AG20443 (cell line): Measurements from ENCODE around the gene WRAP73.
A peak's percentile ranks its signal among the peaks of the same experiment; 100 is the strongest.

Experiments
- DNase-seq: peaks from one replicate; pipeline ENCODE4 v3.0.0; 2012; ENCODE audit warnings: low spot score, mixed read lengths

WRAP73 gene

DNA sequence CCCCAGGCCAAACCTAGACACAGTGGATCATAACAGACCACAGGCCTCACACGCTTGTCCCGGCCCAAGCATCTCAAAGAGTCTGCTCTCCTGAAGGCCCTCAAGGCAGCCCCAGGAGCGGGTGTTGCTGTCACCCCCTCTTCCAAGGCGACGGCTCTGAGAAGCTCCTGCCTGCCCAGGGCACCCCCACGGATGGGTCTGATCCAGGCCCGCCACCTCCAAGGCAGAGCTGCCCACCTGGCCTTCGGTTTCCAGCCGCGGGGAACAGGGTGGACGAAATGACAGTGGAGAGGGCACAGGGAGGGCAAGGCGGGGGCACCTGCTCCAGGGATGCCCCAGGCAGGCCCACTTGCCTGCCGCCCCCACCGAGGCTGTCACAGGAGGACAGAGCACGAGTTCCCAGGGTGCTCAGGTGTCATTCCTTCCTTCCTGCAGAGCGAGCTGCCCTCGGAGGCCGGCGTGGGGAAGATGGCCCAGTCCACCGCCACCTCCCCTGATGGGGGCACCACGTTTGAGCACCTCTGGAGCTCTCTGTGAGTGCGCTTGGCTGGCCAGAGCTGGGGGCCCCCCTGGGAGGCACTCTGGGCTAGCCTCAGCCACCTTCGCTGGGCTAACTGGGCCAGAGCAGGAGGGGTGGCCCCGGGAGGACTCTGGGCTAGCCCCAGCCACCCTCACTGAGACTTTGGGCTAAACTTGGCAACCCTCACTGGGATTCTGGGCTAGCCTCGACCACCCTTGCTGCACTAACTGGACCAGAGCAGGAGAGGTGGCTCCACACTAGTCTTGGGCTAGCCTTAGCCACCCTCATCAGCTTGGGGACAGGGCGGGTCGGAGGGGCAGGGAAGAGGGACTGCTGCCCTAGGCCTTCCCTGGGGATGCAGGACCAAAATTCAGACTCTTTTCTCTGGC lies 32.2 kb upstream of the WRAP73 start:
- no peak for DNase-seq

DNA sequence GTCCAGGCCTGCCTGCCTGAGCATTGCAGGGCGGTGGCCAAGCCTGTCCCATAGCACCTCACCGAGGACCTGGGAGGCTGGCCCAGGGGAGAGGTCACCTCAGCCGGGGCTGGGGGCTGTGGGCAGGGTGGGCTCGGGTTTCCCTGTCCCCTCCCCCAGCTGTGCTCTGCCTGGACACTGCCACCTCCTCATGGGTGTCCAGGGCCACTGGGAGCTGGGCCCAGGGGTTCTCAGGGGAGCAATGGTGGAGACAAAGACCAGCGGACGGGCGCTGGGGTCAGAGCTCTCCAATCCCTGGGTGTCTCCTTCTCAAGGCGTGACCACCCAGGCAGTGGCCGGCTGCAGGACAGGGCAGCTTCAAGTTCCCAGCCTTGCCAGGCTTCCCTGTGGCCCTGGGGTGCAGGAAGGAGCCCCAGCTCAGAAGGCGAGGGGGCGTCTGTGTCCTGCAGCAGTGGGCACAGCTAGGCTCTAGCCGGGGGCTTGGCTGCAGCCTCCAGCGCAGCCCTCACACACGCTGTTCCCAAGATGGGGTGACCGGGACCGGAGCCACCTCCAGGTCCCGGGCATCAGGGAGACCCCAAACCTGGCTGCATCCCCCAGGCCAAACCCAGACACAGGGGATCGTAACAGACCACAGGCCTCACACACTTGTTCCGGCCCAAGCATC lies 31.5 kb upstream of the WRAP73 start:
- DNase-seq = no peak

DNA sequence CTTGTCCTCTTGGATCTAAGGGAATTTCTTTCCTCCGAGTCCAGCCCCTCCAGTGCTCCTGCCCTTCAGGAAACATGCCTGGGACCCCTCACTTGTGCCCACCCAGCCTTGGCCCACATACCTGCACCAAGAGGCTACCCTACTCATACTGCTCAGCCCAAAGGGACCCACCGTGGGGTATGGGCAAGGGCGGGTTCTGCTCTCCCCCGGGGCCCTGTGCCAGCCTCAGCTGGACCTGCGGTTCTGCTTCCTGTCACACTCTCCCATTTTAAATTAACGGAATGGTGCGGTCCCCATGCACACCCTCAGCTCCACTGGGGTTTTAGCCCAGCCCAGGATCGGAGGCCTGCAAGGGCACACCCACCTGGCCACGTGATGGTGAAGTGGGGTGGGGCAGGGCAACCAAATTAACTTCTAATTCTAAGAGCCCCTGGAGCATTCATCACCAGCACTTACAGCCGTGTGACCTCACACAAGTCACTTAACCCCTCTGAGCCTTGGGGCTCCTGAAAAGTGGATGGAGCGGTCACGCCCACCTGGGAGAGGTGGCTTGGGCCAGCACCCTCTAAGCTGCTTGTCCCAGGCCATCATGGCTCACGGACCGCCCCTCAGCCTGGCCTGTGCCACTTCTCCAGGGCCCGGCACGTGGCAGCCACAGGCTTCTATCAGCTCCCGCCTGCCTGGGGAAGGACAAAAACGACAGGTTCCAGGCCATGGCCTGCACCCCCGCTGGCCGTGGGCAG lies 30.8 kb upstream of the WRAP73 start:
- DNase-seq = no peak

DNA sequence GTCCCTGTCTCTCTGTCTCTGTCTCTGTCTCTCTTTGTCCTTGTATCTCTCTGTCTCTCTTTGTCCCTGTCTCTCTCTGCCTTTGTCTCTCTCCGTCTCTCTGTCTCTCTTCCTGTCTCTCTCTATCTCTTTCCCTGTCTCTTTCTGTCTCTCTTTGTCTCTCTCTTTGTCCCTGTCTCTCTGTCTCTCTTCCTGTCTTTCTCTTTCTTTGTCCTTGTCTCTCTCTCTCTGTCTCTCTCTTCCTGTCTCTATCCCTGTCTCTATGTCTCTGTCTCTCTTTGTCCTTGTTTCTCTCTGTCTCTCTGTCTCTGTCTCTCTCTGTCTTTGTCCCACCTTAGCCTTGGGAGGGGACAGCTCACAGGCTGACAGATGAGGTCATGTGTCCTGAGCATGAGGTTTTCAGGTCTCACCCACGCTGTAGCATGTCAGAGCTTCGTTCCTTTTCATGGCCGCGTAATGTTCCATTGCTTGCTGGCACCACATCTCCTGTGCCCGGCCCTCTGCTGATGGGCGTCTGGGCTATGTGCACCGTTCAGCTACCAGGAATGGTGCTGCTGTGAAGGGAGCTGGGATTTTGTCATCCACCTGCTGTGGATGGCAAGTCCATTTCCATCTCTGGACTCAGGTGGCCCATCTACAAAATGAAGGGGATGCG lies 30.0 kb upstream of the WRAP73 start:
- DNase-seq = no peak

- DNase-seq = no peak
Observed at GRCh38 chr1:3679098-3679555, 29.2 kb upstream of the WRAP73 start.

GRCh38 chr1:3678361-3679097 lies 28.6 kb upstream of the WRAP73 start:
- no peak for DNase-seq

GRCh38 chr1:3677484-3677883 lies 27.6 kb upstream of the WRAP73 start:
- DNase-seq = no peak

GRCh38 chr1:3676581-3677470 lies 26.9 kb upstream of the WRAP73 start:
- DNase-seq = no peak

- no peak for DNase-seq
Observed at GRCh38 chr1:3675436-3675835, 25.5 kb upstream of the WRAP73 start.

- peak; percentile 63 for DNase-seq
Observed at GRCh38 chr1:3674100-3675094, 24.5 kb upstream of the WRAP73 start.

DNA sequence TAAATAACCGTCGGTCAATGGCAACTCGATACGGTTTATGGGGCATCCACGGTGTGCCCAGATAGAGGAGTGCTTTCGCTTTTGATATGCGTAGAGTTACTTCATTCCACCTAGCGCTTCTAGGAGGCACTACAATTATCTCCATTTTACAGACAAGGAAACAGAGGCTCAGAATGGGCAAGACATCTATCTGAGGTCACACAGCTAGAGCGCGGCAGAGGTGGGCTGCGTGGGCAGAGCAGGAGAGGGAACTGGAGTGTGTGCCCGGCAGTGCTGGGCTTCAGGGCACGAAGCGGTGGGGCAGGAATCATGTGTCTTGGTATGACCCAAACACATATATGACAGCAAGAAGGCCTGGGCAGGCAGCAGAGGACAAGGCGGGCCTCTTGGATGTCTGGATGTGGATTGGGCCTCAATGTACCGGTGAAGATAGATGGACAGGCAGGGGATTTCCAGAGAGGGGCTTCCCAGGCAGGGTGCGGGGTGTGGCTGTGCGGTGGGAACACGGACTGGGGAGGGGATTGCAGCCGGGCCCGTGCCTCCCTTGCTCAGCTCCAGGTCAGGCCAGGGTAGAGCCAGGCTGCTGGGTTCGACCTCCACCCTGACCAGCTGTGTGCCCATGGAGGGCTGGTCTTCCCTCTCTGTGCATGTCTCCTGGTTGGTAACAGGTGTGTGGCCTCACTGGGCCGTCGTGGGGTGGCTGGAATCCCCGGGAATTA lies 23.6 kb upstream of the WRAP73 start:
- no peak for DNase-seq

GRCh38 chr1:3672971-3673361 lies 23.1 kb upstream of the WRAP73 start:
- no peak for DNase-seq

DNA sequence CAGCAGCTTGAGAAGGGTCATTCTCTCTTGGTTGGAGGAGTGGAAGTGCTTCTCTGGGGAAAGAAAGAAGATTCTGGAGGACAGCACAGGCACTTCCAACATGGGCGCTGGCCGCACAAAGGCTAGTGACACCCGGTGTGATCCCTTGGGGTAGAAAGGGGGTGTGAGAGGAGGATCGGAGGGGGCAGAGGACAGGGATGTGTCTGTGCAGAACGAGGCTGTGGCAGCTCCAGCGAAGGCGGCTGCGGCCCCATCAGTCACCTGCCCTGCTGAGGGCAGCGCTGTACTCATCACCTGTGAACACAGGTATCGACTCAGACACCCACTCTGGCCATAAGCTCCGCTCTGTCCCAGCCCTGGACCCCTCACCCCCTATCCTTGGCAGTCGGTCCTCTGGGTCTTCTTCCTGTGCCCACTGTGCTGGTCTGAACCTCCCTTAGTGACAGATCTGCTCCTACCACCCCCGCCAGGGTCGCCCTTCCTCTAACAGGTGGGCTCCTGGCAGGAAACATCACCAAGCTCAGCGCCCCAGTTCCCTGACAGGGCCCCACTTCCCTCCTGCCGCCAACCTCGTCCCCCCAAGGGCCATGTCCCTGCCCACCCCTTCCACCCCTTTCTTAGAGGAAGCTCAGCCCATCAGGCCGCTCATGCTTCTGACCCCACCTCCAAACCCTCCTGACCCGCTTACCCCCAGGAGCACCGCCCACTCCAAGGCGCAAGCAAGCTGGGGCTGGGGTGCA lies 22.5 kb upstream of the WRAP73 start:
- no peak for DNase-seq

DNA sequence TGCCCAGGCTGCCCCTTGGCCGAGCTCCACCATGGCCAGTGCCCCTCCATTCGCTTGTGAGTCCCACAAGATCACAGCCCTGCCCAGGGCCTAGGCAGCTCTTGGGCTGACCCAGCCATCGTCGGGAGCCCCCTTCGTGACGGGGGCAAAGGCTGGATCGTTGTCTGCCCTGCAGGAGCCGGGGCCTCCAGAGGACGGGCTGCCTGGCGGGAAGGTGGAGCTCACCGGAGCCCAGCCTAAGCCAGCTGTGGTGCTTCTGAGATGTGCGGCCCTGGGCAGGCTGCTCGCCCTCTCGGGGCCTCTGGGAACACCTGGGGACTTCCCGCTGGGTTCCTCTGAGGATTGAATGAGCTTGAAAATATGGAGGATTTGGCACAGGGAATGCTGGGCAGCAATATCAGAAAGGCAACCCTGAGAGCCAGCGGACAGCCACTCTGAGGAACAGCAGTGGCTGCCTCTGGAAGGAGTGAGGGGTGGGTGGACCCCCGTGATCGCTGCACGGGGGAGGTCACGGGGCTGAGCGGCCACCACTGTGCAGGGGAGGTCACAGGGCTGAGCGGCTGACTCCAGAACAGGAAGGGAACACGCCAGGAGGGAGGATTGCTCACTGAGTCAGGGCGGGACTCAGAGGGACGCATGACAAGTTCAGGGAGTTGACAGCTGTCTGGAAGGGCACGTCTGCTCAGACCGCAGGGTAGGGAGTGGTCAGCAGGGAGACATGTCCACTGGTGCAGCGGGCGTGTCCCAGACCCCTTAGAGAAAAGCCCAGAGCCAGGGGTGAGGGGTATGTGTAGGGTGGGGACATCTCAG lies 21.7 kb upstream of the WRAP73 start:
- DNase-seq = peak; percentile 44

GRCh38 chr1:3670823-3671265 lies 20.9 kb upstream of the WRAP73 start:
- no peak for DNase-seq

DNA sequence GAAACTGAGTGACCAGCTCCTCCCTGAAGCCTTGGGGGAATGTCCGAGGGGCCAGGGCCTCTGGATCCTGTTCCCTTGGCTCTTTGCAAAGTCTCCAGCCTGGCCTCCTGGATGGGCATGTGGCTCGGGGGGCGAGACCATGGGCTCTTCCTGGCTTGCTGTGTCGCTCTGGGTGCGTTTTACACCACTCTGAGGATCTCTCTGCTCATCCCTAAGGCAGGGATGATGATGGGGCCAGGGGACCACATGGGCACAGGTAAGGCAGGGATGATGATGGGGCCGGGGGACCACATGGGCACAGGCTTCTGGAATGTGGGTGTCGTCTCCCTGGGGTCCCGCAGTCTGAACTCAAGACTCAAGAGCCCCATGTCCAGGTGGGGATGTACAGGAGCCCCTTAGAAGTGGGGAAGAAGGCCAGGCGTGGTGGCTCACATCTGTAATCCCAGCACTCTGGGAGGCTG lies 20.1 kb upstream of the WRAP73 start:
- DNase-seq = no peak

GRCh38 chr1:3669421-3669821 lies 19.5 kb upstream of the WRAP73 start:
- DNase-seq = no peak
